Esophagus squamous epithelium (tissue), 5 donors: ENCODE measurements around the gene FAM107B. TPM values are rescaled to one million over a fixed set of nuclear protein-coding genes. Genes with fewer than 3 reads are reported as not detected.

ENCODE experiments used
- DNase-seq: peaks from one replicate; lab custom pipeline; 2025; lab: John Stamatoyannopoulos, UW
- H3K27ac ChIP-seq, 4 donors: fragments of 200-600 bp; sonication (generic); one replicate each; pipeline ENCODE4 v1.5.1; 2016 to 2019; ENCODE audit warnings: mild to moderate bottlenecking in 1 of 4
- H3K27me3 ChIP-seq, 4 donors: fragments of 200-600 bp; sonication (generic); 1 replicate in 3 of 4; 2 replicates in 1 of 4; pipeline versions ENCODE4 v1.5.1 to v1.6.0; 2017 to 2021; ENCODE audit warnings: antibody characterized with exemption in 1 of 4
- H3K36me3 ChIP-seq, 3 donors: fragments of 200-600 bp; sonication (generic); one replicate each; pipeline ENCODE4 v1.5.1; 2016 to 2019
- H3K4me1 ChIP-seq, 3 donors: fragments of 200-600 bp; sonication (generic); one replicate each; pipeline ENCODE4 v1.5.1; 2017 to 2019
- H3K4me3 ChIP-seq, 4 donors: fragments of 200-600 bp; sonication (generic); 1 replicate in 3 of 4; 2 replicates in 1 of 4; pipeline ENCODE4 v1.5.1; 2016 to 2019; ENCODE audit warnings: mild to moderate bottlenecking in 2 of 4, moderate library complexity in 1 of 4
- H3K9me3 ChIP-seq, 3 donors: fragments of 200-600 bp; sonication (generic); one replicate each; pipeline ENCODE4 v1.5.1; 2016 to 2019
- CTCF ChIP-seq, 6 experiments: fragments of 450-650 bp in 4 of 6; fragments of 200-600 bp in 2 of 6; sonication (generic) in 2 of 6; IDR thresholded peaks; one replicate each; pipeline ENCODE4 v1.5.1; 2016 to 2019; ENCODE audit warnings: antibody characterized with exemption in 6 of 6, mild to moderate bottlenecking in 4 of 6, moderate library complexity in 4 of 6
- POLR2A ChIP-seq, 4 donors: fragments of 450-650 bp; IDR thresholded peaks; one replicate each; pipeline ENCODE4 v1.6.1; 2017; ENCODE audit warnings: antibody characterized with exemption in 4 of 4, mild to moderate bottlenecking in 4 of 4, moderate library complexity in 3 of 4
- WGBS, 2 donors: methylation state at CpG; one replicate each; pipeline ENCODE4 v1.1.5; 2018; 5-methylcytosine and 5-hydroxymethylcytosine counted together
- intact Hi-C: fragments of 100-400 bp; cut with DNase I; formaldehyde crosslinking; loops from one replicate; pipeline ENCODE4 v1.15.0; 2022
- total RNA-seq, 4 donors: library from RNA; depleted of rRNA; stranded (reverse); fragments of >200 nt; gene quantifications; one replicate each; pipeline ENCODE4 v1.1.0, GENCODE V29; 2016
- donor health status: DM: yes; HTN: yes; CAD: no.

The FAM107B gene
- total RNA-seq, 4 donors from 2014 or later, result 6.7 to 17.0 (median 12.9) TPM

- intact Hi-C loops, result no loop called here
- no peak for DNase-seq
- no peaks in the 10 kb centered on the region for H3K9me3 ChIP-seq
- TF ChIP-seq CTCF (IDR thresholded peaks at IDR 0.05) (no peak), POLR2A (IDR thresholded peaks at IDR 0.05) (no peak)
- no peaks in the 10 kb centered on the region for H3K27me3 ChIP-seq
- peaks cover 0 to 7% (median 0%) of the 10 kb centered on the region in 3 donors for H3K4me1 ChIP-seq
- H3K36me3 ChIP-seq, result no peaks in the 10 kb centered on the region
- 86 to 89% methylated on average over 6 to 7 of the region's 7 CpGs for WGBS, 2 donors
- H3K4me3 ChIP-seq, result no peak overlapping the region
- no peak overlapping the region for H3K27ac ChIP-seq
These were observed 73.2 kb downstream of the FAM107B start for GRCh38 chr10:14701466-14701865.

- H3K27me3 ChIP-seq, result no peaks in the 10 kb centered on the region
- DNase-seq, result no peak
- H3K9me3 ChIP-seq, result no peaks in the 10 kb centered on the region
- H3K36me3 ChIP-seq, result no peaks in the 10 kb centered on the region
- peaks cover 0 to 7% (median 0%) of the 10 kb centered on the region in 3 donors for H3K4me1 ChIP-seq
- no peak overlapping the region for H3K4me3 ChIP-seq
- H3K27ac ChIP-seq, result no peak overlapping the region
- intact Hi-C loops, result no loop called here
- TF ChIP-seq POLR2A (IDR thresholded peaks at IDR 0.05) (no peak), CTCF (IDR thresholded peaks at IDR 0.05) (no peak)
- 71% methylated on average over 1 of the region's 1 CpG; no CpG with 5 or more reads in 1 of the 2 donors for WGBS, 2 donors
These were observed 74.2 kb downstream of the FAM107B start for GRCh38 chr10:14700546-14700945.

GRCh38 chr10:14699482-14699881, 75.2 kb downstream of the FAM107B start:
- no peak for DNase-seq
- Histone ChIP-seq H3K36me3 (no peaks in the 10 kb centered on the region), H3K4me1 (peaks cover 0 to 7% (median 0%) of the 10 kb centered on the region in 3 donors), H3K9me3 (no peaks in the 10 kb centered on the region), H3K4me3 (no peak overlapping the region), H3K27me3 (no peaks in the 10 kb centered on the region), H3K27ac (no peak overlapping the region)
- TF ChIP-seq POLR2A (IDR thresholded peaks at IDR 0.05) (no peak), CTCF (IDR thresholded peaks at IDR 0.05) (no peak)
- 80 to 96% methylated on average over 3 to 4 of the region's 4 CpGs for WGBS, 2 donors
- intact Hi-C loops, result no loop called here

- no peak for DNase-seq
- WGBS, 2 donors, result 27 to 46% methylated on average over 3 of the region's 3 CpGs
- TF ChIP-seq CTCF (IDR thresholded peaks at IDR 0.05) (no peak), POLR2A (IDR thresholded peaks at IDR 0.05) (no peak)
These were observed 75.9 kb downstream of the FAM107B start for GRCh38 chr10:14698829-14699170.

GRCh38 chr10:14698111-14698828, 76.4 kb downstream of the FAM107B start:
- Histone ChIP-seq H3K4me3 (no peak overlapping the region), H3K27me3 (no peaks in the 10 kb centered on the region), H3K27ac (no peak overlapping the region), H3K36me3 (no peaks in the 10 kb centered on the region), H3K4me1 (peaks cover 0 to 7% (median 0%) of the 10 kb centered on the region in 3 donors), H3K9me3 (no peaks in the 10 kb centered on the region)
- no peak for DNase-seq
- 28 to 46% methylated on average over 6 of the region's 6 CpGs for WGBS, 2 donors
- TF ChIP-seq POLR2A (IDR thresholded peaks at IDR 0.05), result no peak
- TF ChIP-seq CTCF (IDR thresholded peaks at IDR 0.05), result no peak
- intact Hi-C loops, result no loop called here

More at GRCh38 chr10:14698829-14699170, 75.9 kb downstream of the FAM107B start:
- Histone ChIP-seq H3K9me3 (no peaks in the 10 kb centered on the region), H3K36me3 (no peaks in the 10 kb centered on the region), H3K27ac (no peak overlapping the region), H3K27me3 (no peaks in the 10 kb centered on the region), H3K4me1 (peaks cover 0 to 7% (median 0%) of the 10 kb centered on the region in 3 donors), H3K4me3 (no peak overlapping the region)
- intact Hi-C loops, result no loop called here
